Lung microvascular endothelial cell (primary cell): ENCODE measurements around the gene BTG4. TPM values are rescaled to one million over a fixed set of nuclear protein-coding genes. Genes with fewer than 3 reads are reported as not detected.
A peak's percentile ranks its signal among the peaks of the same experiment; 100 is the strongest.

ENCODE experiments used
- DNase-seq, 2 donors: peaks; one replicate each; pipeline versions ENCODE4 v3.0.0 to v3.0.0-alpha.2; 2010; ENCODE audit warnings: low read depth in 2 of 2
- total RNA-seq: library from RNA; depleted of rRNA; stranded (reverse); fragments of >200 nt; gene quantifications from 2 replicates; pipeline ENCODE4 v1.2.1, GENCODE V29; 2014

Gene BTG4
- total RNA-seq, 1 donor from 2014 or later = not detected

- DNase-seq = no peak
These were observed 56.7 kb downstream of the BTG4 start for GRCh38 chr11:111455291-111456085.

- DNase-seq = peak; percentile 44 to 76
These were observed 57.5 kb downstream of the BTG4 start for GRCh38 chr11:111454561-111455192.

GRCh38 chr11:111452817-111453552 lies 59.2 kb downstream of the BTG4 start:
- DNase-seq = no peak

DNA sequence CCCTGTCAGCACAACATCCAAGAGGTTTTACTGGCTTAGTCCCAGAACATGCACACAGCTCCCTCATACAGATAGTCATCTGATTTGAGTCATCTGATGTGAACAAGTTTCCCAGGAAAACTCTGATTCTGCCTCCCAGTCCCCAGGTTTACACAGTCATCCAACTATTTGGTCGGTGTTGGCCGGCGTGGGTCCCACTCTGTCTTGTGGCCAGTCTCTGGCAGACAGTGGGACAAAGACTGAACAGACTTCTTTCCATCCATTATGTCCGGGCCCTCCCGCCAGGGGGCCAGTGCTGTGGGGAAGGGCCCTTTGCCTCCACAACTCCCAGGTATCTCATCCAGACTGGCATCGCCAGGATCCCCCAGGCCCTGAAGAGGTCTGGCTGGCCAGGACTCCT lies 60.0 kb downstream of the BTG4 start:
- DNase-seq = no peak

DNA sequence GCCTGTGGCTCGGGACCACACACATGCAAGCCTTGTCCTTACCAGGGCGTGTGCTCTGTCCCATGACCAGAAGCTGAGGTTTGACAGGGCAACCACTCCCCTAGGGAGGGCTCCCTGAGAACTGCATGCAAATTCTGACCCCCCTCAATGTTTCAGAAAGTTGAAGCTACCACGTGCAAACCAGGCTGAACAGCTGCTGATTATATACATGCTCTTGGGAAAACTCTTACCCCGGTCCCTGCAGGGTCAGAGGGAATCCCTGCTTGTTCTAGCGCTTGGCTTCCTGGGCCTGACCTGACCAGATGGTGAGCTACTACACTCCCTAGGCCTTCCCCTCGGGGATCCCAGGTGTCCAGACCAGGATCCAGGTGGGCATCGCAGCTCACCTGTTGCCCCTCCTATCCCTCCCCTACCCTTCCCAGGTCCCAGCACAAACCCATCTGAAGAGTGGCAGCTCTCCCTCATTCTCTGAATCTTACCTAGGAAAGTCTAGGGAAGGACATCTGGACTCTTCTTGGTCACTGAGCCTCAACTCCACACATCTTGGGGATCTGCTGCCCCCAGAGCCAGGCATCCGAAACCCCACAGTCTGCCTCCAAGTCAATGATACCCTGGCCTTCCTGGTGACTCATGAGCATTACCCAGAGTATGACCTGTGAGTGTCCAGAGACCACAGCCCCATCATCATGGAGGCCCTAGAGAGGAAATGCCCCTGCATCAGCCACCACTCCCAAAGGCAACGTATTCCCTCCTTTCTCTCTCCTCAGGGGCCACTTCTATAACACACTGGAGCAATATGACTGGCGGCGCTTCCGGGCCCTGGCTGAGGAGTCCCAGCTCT lies 61.5 kb downstream of the BTG4 start:
- no peak for DNase-seq

- DNase-seq = no peak
These were observed 62.3 kb downstream of the BTG4 start for GRCh38 chr11:111449696-111450479.

- DNase-seq = no peak
These were observed 63.2 kb downstream of the BTG4 start for GRCh38 chr11:111448831-111449557.

DNA sequence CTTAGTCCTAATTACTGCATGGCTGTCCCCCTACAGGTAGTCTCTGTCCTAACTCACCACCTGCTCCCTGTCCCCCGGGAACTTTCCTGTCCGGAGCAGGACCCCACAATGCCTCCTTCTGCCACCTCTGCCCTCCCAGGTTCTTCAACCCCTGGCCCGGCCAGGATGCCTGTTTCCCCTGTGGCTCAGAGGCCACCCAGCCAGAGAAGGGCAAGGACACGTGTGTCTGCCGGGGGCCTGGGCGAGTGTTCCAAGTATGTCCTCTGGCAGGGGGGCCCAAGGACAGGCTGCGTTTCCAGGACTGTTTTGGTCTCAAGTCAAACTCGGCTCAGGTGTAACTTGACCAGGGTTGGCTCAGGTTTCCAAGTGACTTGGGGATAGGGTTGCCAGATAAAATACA lies 63.8 kb downstream of the BTG4 start:
- no peak for DNase-seq

DNA sequence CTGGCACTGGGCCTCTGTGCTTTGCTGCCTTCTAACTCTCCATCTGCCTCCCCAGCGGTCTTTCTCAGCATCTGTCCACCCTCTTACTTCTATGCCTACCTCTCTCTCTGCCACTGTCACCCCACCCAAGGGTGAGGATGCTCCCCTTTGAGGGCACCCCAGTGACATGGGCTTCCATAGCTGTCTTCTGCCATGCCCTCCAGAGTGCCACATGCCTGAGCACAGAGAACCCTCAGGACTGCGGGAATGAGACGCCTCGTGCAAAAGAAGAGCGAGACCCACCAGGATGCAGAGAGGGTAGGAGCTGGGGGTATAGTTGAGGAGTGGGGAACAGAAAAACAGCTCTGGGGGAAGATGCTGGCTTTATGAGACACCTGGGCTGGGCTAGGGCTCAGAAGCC lies 64.3 kb downstream of the BTG4 start:
- no peak for DNase-seq

DNA sequence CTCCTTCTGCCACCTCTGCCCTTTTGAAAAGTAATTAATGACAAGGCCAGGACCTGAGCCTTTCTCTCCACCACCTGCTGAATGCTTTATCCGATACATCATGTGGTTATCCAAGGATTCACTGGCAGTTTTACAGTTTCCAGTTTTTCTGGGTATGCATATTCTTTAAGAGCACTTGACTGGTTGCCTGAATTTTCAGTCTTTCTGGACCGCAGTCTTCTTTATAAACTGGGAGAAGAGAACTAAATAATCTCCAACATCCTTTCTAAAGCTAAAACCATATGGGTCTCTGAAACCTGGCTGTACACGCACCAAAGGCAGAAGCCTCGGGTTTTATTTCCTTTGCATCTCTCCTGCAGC lies 65.1 kb downstream of the BTG4 start:
- no peak for DNase-seq

- peak; percentile 92 to 93 for DNase-seq
These were observed 65.6 kb downstream of the BTG4 start for GRCh38 chr11:111446404-111447111.

DNA sequence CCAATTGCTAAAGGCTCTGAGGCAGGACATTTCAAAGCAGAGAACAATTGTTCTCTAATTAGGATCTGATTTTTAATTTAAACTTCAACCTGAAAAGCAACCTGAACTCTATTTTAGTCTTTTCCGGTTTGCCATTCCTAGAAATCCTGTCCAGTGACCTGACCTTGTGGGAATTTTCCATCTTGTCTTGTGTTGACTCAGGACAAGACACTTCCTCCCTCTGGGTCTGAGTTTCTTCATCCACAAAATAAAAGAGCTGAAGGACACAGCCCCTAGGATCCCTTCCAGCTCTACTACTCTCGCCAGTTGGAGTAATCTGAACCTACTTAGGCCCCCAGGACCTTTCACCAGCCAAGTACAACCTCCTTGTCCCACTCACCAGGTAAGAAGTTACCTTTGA lies 66.6 kb downstream of the BTG4 start:
- peak in 1 of 2 donors; percentile 21 for DNase-seq

Other genes with a start within 250 kb of the BTG4 start
- not detected in 2 replicates for gene POU2AF3, start 213.8 kb downstream of the BTG4 start, total RNA-seq
- not detected in 2 replicates for gene POU2AF1, start 133.1 kb downstream of the BTG4 start, total RNA-seq
- gene HOATZ, start 2.4 kb upstream of the BTG4 start, total RNA-seq = not detected in 2 replicates
- gene LAYN, start 28.3 kb upstream of the BTG4 start, total RNA-seq = 75.2 and 143 TPM in 2 replicates
- 6.8 and 9.9 TPM in 2 replicates for gene SIK2, start 90.1 kb upstream of the BTG4 start, total RNA-seq